ENCODE measurements around the gene ALOX5AP.

ALOX5AP gene

GRCh38 chr13:30753030-30753616, 17.8 kb downstream of the ALOX5AP start:
- no peak overlapping the region for H2AFZ ChIP-seq (ENCODE audit: low read depth, low read length)
- H3K27ac ChIP-seq (ENCODE audit: low read length) = no peak overlapping the region
- H4K20me1 ChIP-seq (ENCODE audit: insufficient read depth, low read length) = no peaks in the 10 kb centered on the region
- H3K79me2 ChIP-seq (ENCODE audit: low read length) = no peaks in the 10 kb centered on the region
- no peaks in the 10 kb centered on the region for H3K36me3 ChIP-seq (replicated peaks; ENCODE audit: low read depth, low read length)
- H3K9me3 ChIP-seq (ENCODE audit: insufficient read depth, low read length) = no peaks in the 10 kb centered on the region
- H3K27me3 ChIP-seq (ENCODE audit: low read depth, low read length) = no peaks in the 10 kb centered on the region
- H3K9ac ChIP-seq (ENCODE audit: low read length) = no peak overlapping the region
- no peak overlapping the region for H3K4me2 ChIP-seq (ENCODE audit: low read length)
- no peak for TF ChIP-seq EZH2phosphoT487 (IDR thresholded peaks at IDR 0.05; ENCODE audit: low read depth)
- no peak for TF ChIP-seq CTCF (IDR thresholded peaks at IDR 0.05; ENCODE audit: low read depth, low read length)
- no peak overlapping the region for H3K4me3 ChIP-seq (ENCODE audit: low read length)
- H3K4me1 ChIP-seq (ENCODE audit: low read length) = no peaks in the 10 kb centered on the region

GRCh38 chr13:30755678-30756077, 20.3 kb downstream of the ALOX5AP start:
- H3K79me2 ChIP-seq (ENCODE audit: low read length) = no peaks in the 10 kb centered on the region
- H3K36me3 ChIP-seq (replicated peaks; ENCODE audit: low read depth, low read length) = no peaks in the 10 kb centered on the region
- H4K20me1 ChIP-seq (ENCODE audit: insufficient read depth, low read length) = no peaks in the 10 kb centered on the region
- H3K27ac ChIP-seq (ENCODE audit: low read length) = no peak overlapping the region
- H3K9me3 ChIP-seq (ENCODE audit: insufficient read depth, low read length) = no peaks in the 10 kb centered on the region
- TF ChIP-seq CTCF (IDR thresholded peaks at IDR 0.05; ENCODE audit: low read depth, low read length) = no peak
- TF ChIP-seq EZH2phosphoT487 (IDR thresholded peaks at IDR 0.05; ENCODE audit: low read depth) = no peak
- H3K9ac ChIP-seq (ENCODE audit: low read length) = no peak overlapping the region
- no peak overlapping the region for H3K4me3 ChIP-seq (ENCODE audit: low read length)
- H3K4me2 ChIP-seq (ENCODE audit: low read length) = no peak overlapping the region
- H3K4me1 ChIP-seq (ENCODE audit: low read length) = no peaks in the 10 kb centered on the region
- no peaks in the 10 kb centered on the region for H3K27me3 ChIP-seq (ENCODE audit: low read depth, low read length)
- no peak overlapping the region for H2AFZ ChIP-seq (ENCODE audit: low read depth, low read length)

GRCh38 chr13:30757026-30757742, 21.8 kb downstream of the ALOX5AP start:
- Histone ChIP-seq H3K79me2 (ENCODE audit: low read length) (no peaks in the 10 kb centered on the region), H3K9me3 (ENCODE audit: insufficient read depth, low read length) (no peaks in the 10 kb centered on the region), H4K20me1 (ENCODE audit: insufficient read depth, low read length) (no peaks in the 10 kb centered on the region), H3K4me1 (ENCODE audit: low read length) (peaks cover 9% of the 10 kb centered on the region), H3K9ac (ENCODE audit: low read length) (no peak overlapping the region), H3K27me3 (ENCODE audit: low read depth, low read length) (no peaks in the 10 kb centered on the region), H3K36me3 (replicated peaks; ENCODE audit: low read depth, low read length) (no peaks in the 10 kb centered on the region), H2AFZ (ENCODE audit: low read depth, low read length) (no peak overlapping the region), H3K4me3 (ENCODE audit: low read length) (no peak overlapping the region), H3K27ac (ENCODE audit: low read length) (no peak overlapping the region), H3K4me2 (ENCODE audit: low read length) (no peak overlapping the region)
- TF ChIP-seq CTCF (IDR thresholded peaks at IDR 0.05; ENCODE audit: low read depth, low read length) (no peak), EZH2phosphoT487 (IDR thresholded peaks at IDR 0.05; ENCODE audit: low read depth) (no peak)

GRCh38 chr13:30759748-30760147, 24.4 kb downstream of the ALOX5AP start:
- Histone ChIP-seq H4K20me1 (ENCODE audit: insufficient read depth, low read length) (no peaks in the 10 kb centered on the region), H3K9me3 (ENCODE audit: insufficient read depth, low read length) (no peaks in the 10 kb centered on the region), H3K9ac (ENCODE audit: low read length) (no peak overlapping the region), H3K36me3 (replicated peaks; ENCODE audit: low read depth, low read length) (no peaks in the 10 kb centered on the region), H3K27ac (ENCODE audit: low read length) (no peak overlapping the region), H3K4me3 (ENCODE audit: low read length) (no peak overlapping the region), H3K27me3 (ENCODE audit: low read depth, low read length) (no peaks in the 10 kb centered on the region), H3K4me2 (ENCODE audit: low read length) (no peak overlapping the region), H3K79me2 (ENCODE audit: low read length) (no peaks in the 10 kb centered on the region), H2AFZ (ENCODE audit: low read depth, low read length) (no peak overlapping the region), H3K4me1 (ENCODE audit: low read length) (peaks cover 9% of the 10 kb centered on the region)
- TF ChIP-seq EZH2phosphoT487 (IDR thresholded peaks at IDR 0.05; ENCODE audit: low read depth) = no peak
- no peak for TF ChIP-seq CTCF (IDR thresholded peaks at IDR 0.05; ENCODE audit: low read depth, low read length)
